Thyroid gland (tissue), 4 donors: ENCODE measurements around the gene FKBP5.

Source experiments
- POLR2A ChIP-seq, 2 donors: fragments of 450-650 bp; IDR thresholded peaks; one replicate each; pipeline ENCODE4 v1.6.1; 2017; ENCODE audit warnings: antibody characterized with exemption in 2 of 2, mild to moderate bottlenecking in 2 of 2, moderate library complexity in 1 of 2
- TF ChIP-seq, protein P1 (sequence below), 6 experiments: fragments of 200-600 bp in 3 of 6; fragments of 450-650 bp in 3 of 6; sonication (generic) in 3 of 6; IDR thresholded peaks; one replicate each; pipeline ENCODE4 v1.5.1; 2016 to 2019; ENCODE audit warnings: antibody characterized with exemption in 6 of 6, mild to moderate bottlenecking in 2 of 6, inconsistent platforms in 1 of 6, moderate library complexity in 1 of 6

DNA sequence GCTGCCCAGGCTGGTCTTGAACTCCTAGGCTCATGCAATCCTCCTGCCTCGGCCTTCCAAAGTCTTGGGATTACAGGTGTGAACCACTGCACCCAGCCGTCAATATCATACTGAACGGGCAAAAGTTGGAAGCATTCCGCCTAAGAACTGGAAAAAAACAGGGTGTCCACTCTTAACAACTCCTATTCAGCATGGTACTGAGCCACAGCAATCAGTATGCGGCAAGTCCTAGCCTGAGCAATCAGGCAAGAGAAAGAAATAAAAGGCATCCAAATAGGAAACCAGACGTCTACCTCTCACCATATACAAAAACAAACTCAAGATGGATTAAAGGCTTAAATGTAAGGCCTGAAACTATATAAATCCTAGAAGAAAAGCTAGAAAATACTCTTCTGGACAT, 83.1 kb downstream of the FKBP5 start:
- TF ChIP-seq POLR2A (IDR thresholded peaks at IDR 0.05): no peak
- TF ChIP-seq, protein P1, sequence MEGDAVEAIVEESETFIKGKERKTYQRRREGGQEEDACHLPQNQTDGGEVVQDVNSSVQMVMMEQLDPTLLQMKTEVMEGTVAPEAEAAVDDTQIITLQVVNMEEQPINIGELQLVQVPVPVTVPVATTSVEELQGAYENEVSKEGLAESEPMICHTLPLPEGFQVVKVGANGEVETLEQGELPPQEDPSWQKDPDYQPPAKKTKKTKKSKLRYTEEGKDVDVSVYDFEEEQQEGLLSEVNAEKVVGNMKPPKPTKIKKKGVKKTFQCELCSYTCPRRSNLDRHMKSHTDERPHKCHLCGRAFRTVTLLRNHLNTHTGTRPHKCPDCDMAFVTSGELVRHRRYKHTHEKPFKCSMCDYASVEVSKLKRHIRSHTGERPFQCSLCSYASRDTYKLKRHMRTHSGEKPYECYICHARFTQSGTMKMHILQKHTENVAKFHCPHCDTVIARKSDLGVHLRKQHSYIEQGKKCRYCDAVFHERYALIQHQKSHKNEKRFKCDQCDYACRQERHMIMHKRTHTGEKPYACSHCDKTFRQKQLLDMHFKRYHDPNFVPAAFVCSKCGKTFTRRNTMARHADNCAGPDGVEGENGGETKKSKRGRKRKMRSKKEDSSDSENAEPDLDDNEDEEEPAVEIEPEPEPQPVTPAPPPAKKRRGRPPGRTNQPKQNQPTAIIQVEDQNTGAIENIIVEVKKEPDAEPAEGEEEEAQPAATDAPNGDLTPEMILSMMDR (IDR thresholded peaks at IDR 0.05): no peak
